Stimulated activated memory B cell treated with anti-CD40 and anti-IgM and Interleukin-4, amounts not matched to agents 10 μg/mL and 1 μg/mL and 100 μg/mL, for 72 hours (primary cell): ENCODE measurements around the gene ABCB6.

ENCODE experiments used
- ATAC-seq: fragments of 150-1000 bp; cut with Tn5 transposase; 2 replicates; pipeline ENCODE4 v1.10.0; 2021
- H3K27ac Mint-ChIP-seq: one replicate; pipeline ENCODE4 v1.8.0; 2022; ENCODE audit warnings: mild to moderate bottlenecking, mixed read lengths
- H3K27me3 Mint-ChIP-seq: one replicate; pipeline ENCODE4 v1.8.0; 2022; ENCODE audit warnings: mixed read lengths
- H3K36me3 Mint-ChIP-seq: one replicate; pipeline ENCODE4 v1.8.0; 2022; ENCODE audit warnings: mixed read lengths
- H3K4me1 Mint-ChIP-seq: one replicate; pipeline ENCODE4 v1.8.0; 2022; ENCODE audit warnings: mixed read lengths
- H3K4me3 Mint-ChIP-seq: one replicate; pipeline ENCODE4 v1.8.0; 2022; ENCODE audit warnings: mild to moderate bottlenecking, moderate library complexity, mixed read lengths
- H3K9me3 Mint-ChIP-seq: one replicate; pipeline ENCODE4 v1.8.0; 2022; ENCODE audit warnings: mixed read lengths

ABCB6 gene

DNA sequence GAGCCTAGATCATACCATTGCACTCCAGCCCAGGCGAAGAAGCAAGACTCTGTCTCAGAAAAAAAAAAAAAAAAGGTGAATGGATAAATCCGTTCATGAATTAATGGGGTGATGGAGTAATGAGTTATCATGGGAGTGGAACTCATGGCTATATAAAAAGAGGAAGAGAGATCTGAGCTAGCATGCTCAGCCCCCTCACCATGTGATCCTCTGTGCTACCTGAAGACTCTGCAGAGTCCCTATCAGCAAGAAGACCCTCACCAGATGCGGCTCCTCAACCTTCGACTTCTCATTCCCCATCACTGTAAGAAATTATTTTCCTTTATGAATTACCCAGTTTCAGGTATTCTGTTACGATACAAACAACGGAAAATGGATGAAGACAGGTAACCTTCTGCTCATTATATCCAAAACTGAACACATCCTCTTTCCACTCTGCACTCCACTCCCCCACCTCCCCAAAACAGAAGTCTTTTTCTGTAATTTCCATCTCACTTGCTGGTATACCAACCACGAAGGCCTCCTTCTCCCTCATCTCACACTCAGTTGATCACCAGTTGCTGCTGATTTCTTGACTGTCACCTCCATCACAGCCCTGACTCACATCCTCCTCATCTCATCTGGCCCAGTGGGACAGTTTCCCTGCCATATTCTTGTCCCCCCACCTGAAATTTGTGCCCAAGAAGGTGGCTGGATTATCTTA, 31.9 kb downstream of the ABCB6 start:
- Mint-ChIP-seq H3K4me1 (peaks cover 29% of the 10 kb centered on the region), H3K36me3 (peaks cover 27% of the 10 kb centered on the region), H3K9me3 (no peaks in the 10 kb centered on the region), H3K4me3 (peak overlapping the region; percentile 1), H3K27me3 (no peaks in the 10 kb centered on the region), H3K27ac (peak overlapping the region; percentile 84)
- peak; percentile 95 for ATAC-seq

DNA sequence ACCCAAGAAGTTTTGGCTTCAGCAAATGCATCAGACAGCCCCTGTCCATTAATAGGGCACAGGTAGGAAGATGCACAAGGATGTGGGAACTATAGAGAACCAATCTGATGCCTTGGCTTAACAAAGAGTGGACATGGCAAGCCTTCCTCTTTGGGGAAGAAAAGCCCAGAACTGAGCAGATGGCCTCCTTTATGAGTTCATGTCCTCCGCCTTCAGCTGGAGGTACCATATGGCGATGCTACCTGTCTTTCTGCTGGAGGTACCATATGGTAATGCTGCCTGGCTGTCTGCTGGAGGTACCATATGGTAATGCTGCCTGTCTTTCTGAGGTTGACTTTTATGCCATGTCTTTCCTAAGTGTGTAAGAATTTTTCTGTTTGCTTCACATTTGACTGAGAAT, 34.6 kb downstream of the ABCB6 start:
- ATAC-seq: no peak
- no peaks in the 10 kb centered on the region for H3K9me3 Mint-ChIP-seq
- H3K27ac Mint-ChIP-seq: peak overlapping the region; percentile 36
- peaks cover 44% of the 10 kb centered on the region for H3K36me3 Mint-ChIP-seq
- no peaks in the 10 kb centered on the region for H3K27me3 Mint-ChIP-seq
- peaks cover 52% of the 10 kb centered on the region for H3K4me1 Mint-ChIP-seq
- H3K4me3 Mint-ChIP-seq: no peak overlapping the region

GRCh38 chr2:219183151-219183772, 35.5 kb downstream of the ABCB6 start:
- Mint-ChIP-seq H3K9me3 (no peaks in the 10 kb centered on the region), H3K27me3 (no peaks in the 10 kb centered on the region), H3K4me3 (no peak overlapping the region), H3K27ac (peak overlapping the region; percentile 61), H3K4me1 (peaks cover 59% of the 10 kb centered on the region), H3K36me3 (peaks cover 44% of the 10 kb centered on the region)
- ATAC-seq: no peak

- Mint-ChIP-seq H3K4me3 (no peak overlapping the region), H3K36me3 (peaks cover 44% of the 10 kb centered on the region), H3K4me1 (peaks cover 60% of the 10 kb centered on the region), H3K27me3 (no peaks in the 10 kb centered on the region), H3K9me3 (no peaks in the 10 kb centered on the region), H3K27ac (peak overlapping the region; percentile 61)
- no peak for ATAC-seq
Observed at GRCh38 chr2:219182331-219183150, 36.2 kb downstream of the ABCB6 start.

DNA sequence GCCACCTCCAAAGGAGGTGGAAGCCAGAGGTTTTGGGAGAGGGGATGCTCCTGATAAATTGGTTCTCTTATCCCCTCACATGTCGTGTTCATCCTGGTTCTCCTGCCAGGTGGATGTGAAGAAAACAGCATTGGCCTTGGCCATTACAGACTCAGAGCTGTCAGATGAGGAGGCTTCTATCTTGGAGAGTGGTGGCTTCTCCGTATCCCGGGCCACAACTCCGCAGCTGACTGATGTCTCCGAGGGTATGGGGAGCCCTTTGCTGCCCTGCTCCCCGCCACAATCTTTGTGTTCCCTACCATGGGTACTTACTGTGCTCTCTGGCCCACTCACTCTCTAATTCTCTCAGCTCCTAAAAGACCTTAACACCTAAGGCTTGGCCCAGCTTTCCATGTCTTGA, 37.2 kb downstream of the ABCB6 start:
- no peaks in the 10 kb centered on the region for H3K27me3 Mint-ChIP-seq
- H3K4me3 Mint-ChIP-seq: no peak overlapping the region
- no peaks in the 10 kb centered on the region for H3K9me3 Mint-ChIP-seq
- no peak for ATAC-seq
- peaks cover 57% of the 10 kb centered on the region for H3K4me1 Mint-ChIP-seq
- H3K36me3 Mint-ChIP-seq: peaks cover 44% of the 10 kb centered on the region
- H3K27ac Mint-ChIP-seq: peak overlapping the region; percentile 50

GRCh38 chr2:219180961-219181360, 37.8 kb downstream of the ABCB6 start:
- Mint-ChIP-seq H3K4me1 (peaks cover 59% of the 10 kb centered on the region), H3K9me3 (no peaks in the 10 kb centered on the region), H3K36me3 (peaks cover 44% of the 10 kb centered on the region), H3K4me3 (no peak overlapping the region), H3K27me3 (no peaks in the 10 kb centered on the region), H3K27ac (peak overlapping the region; percentile 50)
- ATAC-seq: no peak

DNA sequence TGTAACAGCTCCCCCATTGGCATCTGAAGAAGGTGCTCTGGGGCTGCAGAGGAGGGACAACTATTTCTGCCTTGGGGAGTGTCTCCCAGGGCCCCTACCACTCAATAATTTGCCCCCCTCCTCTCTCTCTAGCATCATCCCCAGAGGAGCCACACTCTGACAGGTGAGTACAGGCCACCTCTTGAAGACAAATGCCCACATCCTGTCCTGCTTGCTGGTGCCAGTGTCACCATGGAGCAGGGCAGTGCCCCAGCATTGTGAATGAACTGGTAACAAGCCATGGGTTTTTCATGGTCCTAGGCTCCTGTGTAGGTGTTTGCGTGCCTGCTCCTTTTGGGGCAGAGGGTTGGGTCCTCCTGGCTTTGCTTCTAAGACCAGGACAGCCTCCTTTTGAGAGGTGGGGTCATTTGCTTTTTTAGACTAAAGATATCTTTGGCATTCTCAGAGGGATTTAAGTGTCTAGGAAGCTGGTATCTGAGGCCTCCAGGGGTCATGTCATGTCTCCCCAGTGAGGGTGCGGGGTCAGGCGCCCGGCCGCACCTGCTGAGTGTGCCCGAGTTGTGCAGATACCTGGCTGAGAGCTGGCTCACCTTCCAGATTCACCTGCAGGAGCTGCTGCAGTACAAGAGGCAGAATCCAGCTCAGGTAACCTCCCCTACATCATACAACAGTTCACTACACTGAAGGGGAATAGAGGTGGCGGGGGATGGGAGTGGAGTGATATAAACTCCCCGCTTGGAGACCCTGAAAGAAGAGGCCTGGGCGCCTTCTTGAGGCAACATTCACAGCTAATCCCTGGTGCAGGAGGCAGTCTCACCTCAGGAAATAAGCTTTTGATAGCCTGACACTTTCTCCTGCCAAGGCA, 38.9 kb downstream of the ABCB6 start:
- H3K4me1 Mint-ChIP-seq: peaks cover 64% of the 10 kb centered on the region
- ATAC-seq: no peak
- peak overlapping the region; percentile 99 for H3K27ac Mint-ChIP-seq
- no peaks in the 10 kb centered on the region for H3K9me3 Mint-ChIP-seq
- peaks cover 36% of the 10 kb centered on the region for H3K36me3 Mint-ChIP-seq
- H3K4me3 Mint-ChIP-seq: peak overlapping the region; percentile 88
- no peaks in the 10 kb centered on the region for H3K27me3 Mint-ChIP-seq

GRCh38 chr2:219178377-219179175, 40.2 kb downstream of the ABCB6 start:
- H3K4me3 Mint-ChIP-seq: peak overlapping the region; percentile 88
- no peaks in the 10 kb centered on the region for H3K9me3 Mint-ChIP-seq
- ATAC-seq: peak; percentile 18
- peaks cover 41% of the 10 kb centered on the region for H3K36me3 Mint-ChIP-seq
- no peaks in the 10 kb centered on the region for H3K27me3 Mint-ChIP-seq
- peaks cover 75% of the 10 kb centered on the region for H3K4me1 Mint-ChIP-seq
- H3K27ac Mint-ChIP-seq: peak overlapping the region; percentile 99

- H3K4me3 Mint-ChIP-seq: peak within 1 kb of the TSS; percentile 88
- peaks cover 39% of the 10 kb centered on the region for H3K36me3 Mint-ChIP-seq
- ATAC-seq: peak; percentile 70
Observed at GRCh38 chr2:219177552-219178376, 41.0 kb downstream of the ABCB6 start, which contains the start of gene RETREG2. Gene RETREG2, plus strand, starts transcription at chr2:219178275. Its CDS starts 78 bp downstream, at chr2:219178353.

GRCh38 chr2:219176818-219177551, 41.8 kb downstream of the ABCB6 start, which contains the start of gene CNPPD1:
Gene CNPPD1, minus strand, starts transcription at chr2:219176925. Its CDS starts 97 bp downstream, at chr2:219176828.
- ATAC-seq: peak; percentile 88
- peaks cover 79% of the 10 kb centered on the region for H3K4me1 Mint-ChIP-seq
- no peaks in the 10 kb centered on the region for H3K27me3 Mint-ChIP-seq
- H3K9me3 Mint-ChIP-seq: no peaks in the 10 kb centered on the region
- H3K27ac Mint-ChIP-seq: peak within 1 kb of the TSS; percentile 99
- peak within 1 kb of the TSS; percentile 88 for H3K4me3 Mint-ChIP-seq
- H3K36me3 Mint-ChIP-seq: peaks cover 45% of the 10 kb centered on the region

More at GRCh38 chr2:219177552-219178376, 41.0 kb downstream of the ABCB6 start, which contains the start of gene RETREG2:
- Mint-ChIP-seq H3K27me3 (no peaks in the 10 kb centered on the region), H3K9me3 (no peaks in the 10 kb centered on the region), H3K4me1 (peaks cover 74% of the 10 kb centered on the region), H3K27ac (peak within 1 kb of the TSS; percentile 99)

DNA sequence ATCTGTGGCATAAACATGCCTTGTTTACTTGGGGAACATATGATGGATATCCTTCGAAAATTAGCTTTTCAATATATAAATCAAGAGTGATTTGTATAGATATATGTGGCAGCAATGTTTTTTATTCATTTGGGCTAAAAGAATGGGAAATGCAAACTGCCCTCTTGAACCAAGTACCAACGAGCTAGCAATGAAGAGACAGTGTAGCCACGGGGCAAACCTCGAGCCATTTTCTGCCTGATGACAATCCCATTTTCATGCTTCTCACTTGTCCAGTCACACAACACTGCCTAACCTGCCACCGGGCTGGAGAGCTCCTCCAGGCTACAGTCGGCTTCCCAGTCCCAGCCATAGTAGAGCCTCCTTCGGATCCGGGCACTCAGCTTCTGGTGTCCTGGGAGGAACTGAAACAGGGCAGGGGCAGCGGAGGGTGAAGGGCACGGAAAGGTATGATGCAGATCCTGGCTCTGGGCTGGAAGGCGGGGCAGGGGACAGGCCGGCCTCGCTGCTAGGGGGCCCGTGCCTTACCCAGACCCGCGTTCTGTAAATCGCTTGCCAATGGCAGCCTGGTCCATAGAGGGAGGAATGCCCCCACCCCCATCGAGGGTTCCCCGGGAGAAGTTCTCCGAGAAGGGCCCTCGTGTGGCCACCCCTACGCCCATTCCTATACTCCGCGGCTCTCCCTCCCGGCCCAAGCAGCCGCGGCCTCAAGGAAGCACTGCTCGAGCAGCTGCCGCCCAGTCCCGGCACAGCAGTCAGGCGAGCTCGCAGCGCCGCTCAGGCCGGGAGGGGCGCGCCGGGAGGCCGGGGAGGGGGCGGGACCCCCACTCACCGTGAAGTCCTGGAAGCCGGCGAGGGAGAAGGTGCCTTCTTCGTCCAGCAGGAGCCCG, 42.6 kb downstream of the ABCB6 start:
- Mint-ChIP-seq H3K4me1 (peaks cover 84% of the 10 kb centered on the region), H3K27ac (peak overlapping the region; percentile 99), H3K9me3 (no peaks in the 10 kb centered on the region), H3K27me3 (no peaks in the 10 kb centered on the region), H3K36me3 (peaks cover 46% of the 10 kb centered on the region), H3K4me3 (peak overlapping the region; percentile 88)
- ATAC-seq: peak; percentile 79

DNA sequence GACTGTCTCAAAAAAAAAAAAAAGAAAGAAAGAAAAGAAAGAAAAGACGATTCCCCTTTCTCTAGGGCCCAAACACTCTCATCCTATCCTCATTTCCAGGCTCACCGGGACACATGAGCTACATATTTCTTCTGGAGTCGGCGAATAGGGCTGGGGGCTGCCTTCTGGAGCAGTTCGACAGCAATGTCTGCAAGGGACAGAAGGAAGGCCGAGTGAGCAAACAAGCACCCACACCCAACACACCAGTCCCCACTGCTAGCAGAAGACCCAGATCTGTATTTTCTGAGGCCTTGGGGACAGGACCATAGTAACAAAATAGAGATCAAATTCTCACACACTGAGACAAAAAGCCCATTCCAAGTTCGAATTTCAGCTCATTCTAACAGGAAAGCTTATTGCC, 43.3 kb downstream of the ABCB6 start:
- Mint-ChIP-seq H3K9me3 (no peaks in the 10 kb centered on the region), H3K36me3 (peaks cover 39% of the 10 kb centered on the region), H3K27me3 (no peaks in the 10 kb centered on the region), H3K4me3 (peak overlapping the region; percentile 88), H3K4me1 (peaks cover 79% of the 10 kb centered on the region), H3K27ac (peak overlapping the region; percentile 99)
- ATAC-seq: no peak
